ENCODE results near the gene ATP5F1B.

GRCh38 chr12:56661560-56661959 is 15.8 kb upstream of the ATP5F1B start:
- TF ChIP-seq CTCF (IDR thresholded peaks at IDR 0.05; ENCODE audit: insufficient read depth, low read length, poor library complexity, severe bottlenecking) (no peak), EZH2phosphoT487 (conservative IDR thresholded peaks at IDR 0.05; ENCODE audit: low read length) (no peak)
